ENCODE measurements around the gene BIRC7.
"Not testable (repeated sequence)": the region's sequence is repeated elsewhere in the genome, so short reads cannot be mapped to it uniquely, and the experiment has no call there.

BIRC7 gene

DNA sequence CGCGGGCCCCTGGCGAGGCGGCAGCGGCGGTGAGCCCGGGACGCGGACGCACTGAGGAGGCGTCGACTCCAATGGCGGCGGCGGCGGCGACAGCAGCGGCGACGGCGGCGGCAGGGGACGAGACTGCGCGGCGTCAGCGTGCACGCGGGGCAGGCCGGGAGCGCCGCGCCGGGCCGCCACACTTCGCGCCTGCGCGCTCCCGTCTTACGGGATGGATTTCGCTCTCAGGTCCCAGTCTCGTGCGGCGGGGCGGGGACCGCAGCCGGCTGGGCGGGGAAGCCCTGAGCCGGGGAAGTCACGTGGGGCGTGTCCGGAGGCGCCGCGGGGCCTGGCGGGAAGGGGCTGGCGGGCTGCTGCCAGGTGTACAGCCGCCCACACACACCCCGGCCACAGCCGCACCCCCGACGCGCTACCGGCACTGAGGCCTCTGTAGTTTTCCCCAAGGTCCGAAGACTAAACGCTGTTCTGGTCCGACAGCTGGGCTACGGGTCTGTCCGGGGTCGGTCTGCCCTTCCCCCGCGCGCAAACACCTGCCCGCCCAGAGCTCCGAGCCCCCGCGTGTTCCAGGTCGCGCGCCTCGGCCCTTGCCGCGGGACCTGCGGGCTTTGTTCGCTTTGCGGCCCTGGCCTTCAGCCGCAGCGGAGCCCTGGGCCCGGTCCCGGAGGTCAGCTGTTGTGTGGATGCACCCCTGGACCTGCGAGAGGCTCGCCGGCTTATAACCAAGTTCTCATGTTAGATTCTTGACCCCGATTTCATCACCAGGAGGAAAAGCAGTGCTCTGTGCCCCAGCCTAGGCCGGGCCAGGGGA lies 19.5 kb upstream of the BIRC7 start, which contains the start of gene YTHDF1:
Gene YTHDF1 (minus strand): TSS at position 91 of the 808 bp plus-strand sequence. CDS start 239 bp downstream, outside the sequence.
- Mint-ChIP-seq H3K36me3 (peaks cover 32% of the 10 kb centered on the region), H3K4me1 (peaks cover 43% of the 10 kb centered on the region), H3K27ac (peak within 1 kb of the TSS; percentile 89), H3K4me3 (peak within 1 kb of the TSS; percentile 86), H3K27me3 (peaks cover 26% of the 10 kb centered on the region), H3K9me3 (no peaks in the 10 kb centered on the region)
- DNase-seq, result peak; percentile 96
- CTCF ChIA-PET, result interaction anchor here (5.3 kb wide), 1 partner anchor 8 kb away, joined by 34 read pairs; no protein-coding TSS in a partner anchor

DNA sequence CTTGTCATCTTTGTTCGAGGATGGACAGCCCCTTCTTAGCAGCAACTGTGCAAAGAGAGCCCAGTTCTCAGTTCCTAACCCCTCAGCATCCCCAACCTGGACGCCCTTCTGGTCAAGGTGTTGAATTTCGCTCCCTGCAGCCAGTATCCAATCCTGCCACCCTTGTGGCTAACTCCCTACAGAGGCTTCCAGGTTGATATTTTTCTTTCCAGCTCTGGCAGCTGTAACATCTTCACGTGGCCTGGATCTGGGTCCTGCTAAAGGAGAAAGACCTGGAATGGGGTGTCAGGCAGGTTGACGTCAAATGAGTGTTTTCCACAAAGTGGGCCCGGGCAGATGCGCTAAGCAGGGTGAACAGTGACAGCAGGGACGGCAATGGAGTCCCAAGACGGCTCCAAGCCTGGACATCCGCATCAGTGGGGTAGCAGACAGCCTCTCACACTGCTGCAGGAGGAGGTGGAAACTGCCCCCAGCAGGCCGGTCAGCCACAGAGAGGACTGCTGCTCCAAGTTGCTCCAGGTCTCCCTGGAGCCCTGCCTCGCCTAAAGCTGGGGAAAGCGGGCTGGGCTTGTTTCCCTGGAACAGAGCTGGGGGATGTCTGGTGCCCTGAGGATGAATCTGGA lies 18.7 kb upstream of the BIRC7 start:
- H3K27me3 Mint-ChIP-seq, result peaks cover 27% of the 10 kb centered on the region
- H3K27ac Mint-ChIP-seq, result peak overlapping the region; percentile 89
- CTCF ChIA-PET, result interaction anchor here (1.3 kb wide), 1 partner anchor 165 kb away, joined by 3 read pairs; no protein-coding TSS in a partner anchor
- H3K4me3 Mint-ChIP-seq, result peak overlapping the region; percentile 85
- peaks cover 30% of the 10 kb centered on the region for H3K36me3 Mint-ChIP-seq
- H3K9me3 Mint-ChIP-seq, result no peaks in the 10 kb centered on the region
- peaks cover 39% of the 10 kb centered on the region for H3K4me1 Mint-ChIP-seq
- DNase-seq, result no peak

DNA sequence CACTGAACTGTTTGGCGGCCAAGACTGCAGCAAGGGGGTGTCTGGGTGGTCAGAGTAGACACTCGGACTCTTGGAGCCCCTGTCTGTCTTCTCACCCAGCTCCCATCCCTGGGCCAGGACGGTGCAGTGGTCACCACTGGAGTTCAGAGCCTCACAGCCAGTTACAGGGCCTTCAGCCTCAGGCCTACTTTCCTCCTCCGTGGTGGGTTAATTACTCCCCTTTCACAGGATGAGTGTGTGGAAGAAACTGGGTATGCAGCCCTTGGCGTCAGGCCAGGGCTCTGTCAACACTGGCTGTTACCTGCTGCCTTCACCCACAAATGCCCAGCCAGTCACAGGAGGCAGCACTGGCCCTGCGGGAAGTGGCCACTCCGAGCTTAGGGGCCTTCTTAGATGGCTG lies 18.0 kb upstream of the BIRC7 start:
- no peak overlapping the region for H3K4me3 Mint-ChIP-seq
- no peaks in the 10 kb centered on the region for H3K9me3 Mint-ChIP-seq
- CTCF ChIA-PET, result interaction anchor here (1.1 to 1.3 kb wide), 2 partner anchors 23 to 164 kb away, joined by 3 read pairs; no protein-coding TSS in a partner anchor
- peaks cover 32% of the 10 kb centered on the region for H3K4me1 Mint-ChIP-seq
- H3K27me3 Mint-ChIP-seq, result peaks cover 35% of the 10 kb centered on the region
- H3K36me3 Mint-ChIP-seq, result peaks cover 24% of the 10 kb centered on the region
- no peak overlapping the region for H3K27ac Mint-ChIP-seq
- no peak for DNase-seq

DNA sequence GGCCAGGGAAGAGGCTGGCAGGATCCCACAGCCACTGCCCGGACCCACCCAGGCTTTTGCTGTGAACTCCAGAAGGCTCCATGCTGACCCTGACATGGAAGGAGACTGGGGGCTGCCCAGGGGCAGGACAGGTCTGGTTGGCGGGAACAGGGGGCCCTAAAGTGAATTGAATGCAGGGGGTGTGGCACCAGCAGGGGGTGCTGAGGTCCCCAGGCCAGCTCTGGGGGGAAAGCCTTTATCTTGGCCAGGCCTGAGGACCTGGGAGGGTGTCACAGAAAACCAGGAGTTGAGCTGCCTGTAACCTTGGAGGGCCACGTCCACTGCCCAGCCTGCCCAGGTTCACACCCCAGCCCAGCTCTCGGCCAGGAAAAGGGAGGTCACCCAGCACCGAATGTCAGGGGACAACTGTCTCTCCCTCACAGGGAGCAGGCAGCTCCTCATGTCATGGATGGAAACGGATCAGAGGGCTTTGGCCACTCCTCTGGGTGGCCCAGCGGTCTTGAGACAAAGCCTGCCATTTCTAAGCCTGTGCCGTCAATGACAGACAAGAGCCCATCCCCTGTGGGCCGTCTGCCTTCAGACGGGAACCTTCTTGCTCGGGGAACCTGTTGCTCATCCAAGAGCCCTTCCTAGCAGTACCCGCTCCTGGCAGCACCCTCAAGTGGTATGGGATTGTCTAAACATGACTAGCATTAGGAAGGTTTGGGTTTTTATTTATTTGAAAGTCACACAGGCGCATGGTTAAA lies 16.8 kb upstream of the BIRC7 start:
- peaks cover 44% of the 10 kb centered on the region for H3K27me3 Mint-ChIP-seq
- peaks cover 22% of the 10 kb centered on the region for H3K4me1 Mint-ChIP-seq
- no peak for DNase-seq
- CTCF ChIA-PET, result no interaction called here
- H3K4me3 Mint-ChIP-seq, result no peak overlapping the region
- H3K27ac Mint-ChIP-seq, result no peak overlapping the region
- no peaks in the 10 kb centered on the region for H3K9me3 Mint-ChIP-seq
- H3K36me3 Mint-ChIP-seq, result peaks cover 16% of the 10 kb centered on the region

DNA sequence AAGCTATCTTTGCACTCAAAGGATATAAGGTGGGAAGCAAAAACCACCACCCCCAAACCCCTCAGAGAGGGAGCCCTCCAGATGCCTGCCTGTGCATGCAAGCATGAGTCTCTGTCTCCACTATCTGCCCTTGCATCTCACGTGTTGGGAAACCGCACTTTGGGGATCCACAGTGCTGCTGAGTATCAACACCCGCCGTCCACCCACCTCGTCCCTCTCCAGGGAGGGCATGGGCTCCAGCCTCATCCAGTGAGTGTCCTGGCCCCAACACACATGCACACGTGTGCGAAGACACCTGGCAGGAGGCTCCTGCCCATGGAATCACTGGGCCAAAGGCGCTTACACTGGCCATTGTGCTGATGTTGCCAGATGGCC lies 16.3 kb upstream of the BIRC7 start:
- H3K4me1 Mint-ChIP-seq, result peaks cover 17% of the 10 kb centered on the region
- H3K9me3 Mint-ChIP-seq, result no peaks in the 10 kb centered on the region
- CTCF ChIA-PET, result no interaction called here
- no peak for DNase-seq
- peaks cover 44% of the 10 kb centered on the region for H3K27me3 Mint-ChIP-seq
- H3K36me3 Mint-ChIP-seq, result peaks cover 10% of the 10 kb centered on the region
- no peak overlapping the region for H3K27ac Mint-ChIP-seq
- H3K4me3 Mint-ChIP-seq, result no peak overlapping the region

DNA sequence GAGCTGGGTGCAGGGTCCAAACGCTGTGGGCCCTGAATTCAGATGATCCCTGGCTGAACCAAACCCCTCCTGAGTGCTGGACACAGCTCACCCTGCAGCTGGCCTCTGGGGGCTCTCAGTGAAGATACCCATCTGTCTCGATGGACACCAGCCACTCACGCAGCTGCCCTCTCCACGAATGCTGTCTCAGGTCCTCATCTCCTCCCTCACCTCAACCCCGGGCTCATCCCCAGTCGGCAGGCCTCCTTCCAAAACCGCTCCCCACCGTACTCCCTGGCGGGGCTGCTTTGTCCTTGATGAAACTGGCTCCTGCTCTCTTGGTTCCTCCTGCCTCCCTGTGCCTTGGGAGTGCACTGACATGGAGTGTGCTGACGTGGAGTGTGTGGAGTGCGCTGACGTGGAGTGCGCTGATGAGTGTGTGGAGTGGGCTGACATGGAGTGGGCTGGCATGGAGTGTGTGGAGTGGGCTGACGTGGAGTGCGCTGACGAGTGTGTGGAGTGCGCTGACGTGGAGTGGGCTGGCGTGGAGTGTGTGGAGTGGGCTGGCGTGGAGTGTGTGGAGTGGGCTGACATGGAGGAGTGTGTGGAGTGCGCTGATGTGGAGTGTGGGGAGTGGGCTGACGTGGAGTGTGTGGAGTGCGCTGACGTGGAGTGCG lies 15.7 kb upstream of the BIRC7 start:
- Mint-ChIP-seq H3K27ac (no peak overlapping the region), H3K4me1 (peaks cover 11% of the 10 kb centered on the region), H3K27me3 (peaks cover 47% of the 10 kb centered on the region), H3K36me3 (peaks cover 5% of the 10 kb centered on the region), H3K4me3 (no peak overlapping the region), H3K9me3 (no peaks in the 10 kb centered on the region)
- DNase-seq, result no peak
- CTCF ChIA-PET, result no interaction called here

DNA sequence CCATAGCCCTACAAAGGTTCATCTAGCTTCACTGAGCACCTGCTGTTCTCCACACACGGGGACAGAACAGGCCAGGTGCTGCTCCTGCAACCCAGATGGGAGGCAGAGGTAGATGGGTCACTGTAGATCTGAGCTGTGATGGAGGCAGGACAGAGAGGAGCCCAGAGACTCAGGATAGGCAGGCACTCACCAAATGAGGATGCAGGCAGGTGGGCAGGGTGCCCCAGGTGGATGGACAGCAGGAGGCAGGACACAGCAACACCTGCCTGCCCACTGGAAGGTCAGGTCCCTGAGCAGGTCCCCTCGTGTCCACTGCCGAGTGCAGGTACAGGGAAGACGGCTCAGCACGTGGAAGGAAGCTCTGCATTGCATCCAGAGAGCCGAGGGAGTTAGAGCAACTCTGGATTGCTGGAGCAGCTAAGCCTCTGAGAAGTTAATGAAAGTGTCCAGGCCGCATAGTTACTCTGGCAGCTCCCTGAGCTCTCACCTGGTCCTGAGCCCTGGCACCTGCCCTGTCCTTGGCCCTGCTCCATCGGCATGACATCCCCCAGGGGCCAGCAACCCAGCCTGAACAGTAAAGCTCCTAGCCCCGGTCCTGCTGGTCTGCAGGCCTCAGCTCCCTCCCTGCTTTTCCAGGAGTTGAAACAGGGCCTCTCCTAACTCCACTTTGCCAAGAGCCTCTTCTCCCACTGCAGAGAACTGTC lies 14.9 kb upstream of the BIRC7 start:
- Mint-ChIP-seq H3K36me3 (no peaks in the 10 kb centered on the region), H3K9me3 (no peaks in the 10 kb centered on the region)

DNA sequence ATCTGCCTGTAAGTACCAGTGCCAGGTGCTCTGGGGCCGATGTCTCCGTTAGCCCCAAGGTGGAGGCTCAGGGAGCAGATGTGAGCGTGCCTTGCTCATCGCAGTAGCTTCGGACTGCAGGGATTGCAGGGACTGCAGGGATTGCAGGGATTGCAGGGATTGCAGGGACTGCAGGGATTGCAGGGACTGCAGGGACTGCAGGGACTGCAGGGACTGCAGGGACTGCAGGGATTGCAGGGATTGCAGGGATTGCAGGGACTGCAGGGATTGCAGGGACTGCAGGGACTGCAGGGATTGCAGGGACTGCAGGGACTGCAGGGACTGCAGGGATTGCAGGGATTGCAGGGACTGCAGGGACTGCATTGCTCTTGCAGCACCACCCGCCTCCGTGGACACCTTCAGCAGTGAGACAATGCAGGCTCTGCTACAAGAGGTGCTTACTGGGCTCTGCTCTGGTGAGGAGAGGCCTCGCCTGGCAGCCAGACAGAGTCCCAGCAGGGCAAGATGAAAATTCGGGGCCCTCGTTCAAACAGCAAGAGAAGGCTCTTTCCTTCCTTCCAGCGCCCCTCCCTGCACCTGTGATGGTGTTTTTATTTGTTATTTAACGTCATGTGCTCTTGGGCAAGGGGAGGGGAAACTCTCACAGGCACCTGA lies 14.2 kb upstream of the BIRC7 start:
- H3K4me3 Mint-ChIP-seq, DNase-seq, H3K27ac Mint-ChIP-seq, H3K36me3 Mint-ChIP-seq, CTCF ChIA-PET, H3K4me1 Mint-ChIP-seq, H3K9me3 Mint-ChIP-seq: not testable (repeated sequence)
- peaks cover 50% of the 10 kb centered on the region for H3K27me3 Mint-ChIP-seq

More for the DNA sequence above, 14.9 kb upstream of the BIRC7 start:
- H3K4me3 Mint-ChIP-seq, result no peak overlapping the region
- H3K27ac Mint-ChIP-seq, result no peak overlapping the region
- no peak for DNase-seq
- H3K27me3 Mint-ChIP-seq, result peaks cover 50% of the 10 kb centered on the region
- peaks cover 7% of the 10 kb centered on the region for H3K4me1 Mint-ChIP-seq
- CTCF ChIA-PET, result no interaction called here

DNA sequence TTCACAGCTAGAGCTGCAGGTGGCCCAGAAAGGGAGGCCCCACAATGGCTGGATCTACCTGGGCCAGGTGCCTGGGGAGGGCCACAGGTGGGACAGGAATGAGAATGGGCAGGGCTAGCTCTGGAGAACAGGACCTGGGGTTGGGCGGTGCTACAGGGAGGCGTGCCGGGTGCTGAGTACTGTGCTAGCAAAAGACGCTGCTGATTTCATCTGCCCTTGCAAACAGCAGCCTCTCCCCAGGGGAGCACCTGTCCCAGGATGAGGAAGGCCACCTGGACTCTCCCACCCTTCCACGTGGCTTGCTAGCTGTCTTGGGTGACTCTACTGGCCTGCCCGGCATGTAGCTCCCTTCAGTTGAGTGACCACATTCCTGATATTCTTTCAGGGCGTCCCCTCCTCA lies 13.2 kb upstream of the BIRC7 start:
- no peaks in the 10 kb centered on the region for H3K4me1 Mint-ChIP-seq
- no peaks in the 10 kb centered on the region for H3K9me3 Mint-ChIP-seq
- no peak overlapping the region for H3K4me3 Mint-ChIP-seq
- no peaks in the 10 kb centered on the region for H3K36me3 Mint-ChIP-seq
- CTCF ChIA-PET, result interaction anchor here (1.0 to 3.6 kb wide), 16 partner anchors 9 to 167 kb away, joined by 3 to 42 read pairs (median 6); partner anchors contain the start of genes BIRC7 and YTHDF1
- peaks cover 50% of the 10 kb centered on the region for H3K27me3 Mint-ChIP-seq
- H3K27ac Mint-ChIP-seq, result no peak overlapping the region
- no peak for DNase-seq

DNA sequence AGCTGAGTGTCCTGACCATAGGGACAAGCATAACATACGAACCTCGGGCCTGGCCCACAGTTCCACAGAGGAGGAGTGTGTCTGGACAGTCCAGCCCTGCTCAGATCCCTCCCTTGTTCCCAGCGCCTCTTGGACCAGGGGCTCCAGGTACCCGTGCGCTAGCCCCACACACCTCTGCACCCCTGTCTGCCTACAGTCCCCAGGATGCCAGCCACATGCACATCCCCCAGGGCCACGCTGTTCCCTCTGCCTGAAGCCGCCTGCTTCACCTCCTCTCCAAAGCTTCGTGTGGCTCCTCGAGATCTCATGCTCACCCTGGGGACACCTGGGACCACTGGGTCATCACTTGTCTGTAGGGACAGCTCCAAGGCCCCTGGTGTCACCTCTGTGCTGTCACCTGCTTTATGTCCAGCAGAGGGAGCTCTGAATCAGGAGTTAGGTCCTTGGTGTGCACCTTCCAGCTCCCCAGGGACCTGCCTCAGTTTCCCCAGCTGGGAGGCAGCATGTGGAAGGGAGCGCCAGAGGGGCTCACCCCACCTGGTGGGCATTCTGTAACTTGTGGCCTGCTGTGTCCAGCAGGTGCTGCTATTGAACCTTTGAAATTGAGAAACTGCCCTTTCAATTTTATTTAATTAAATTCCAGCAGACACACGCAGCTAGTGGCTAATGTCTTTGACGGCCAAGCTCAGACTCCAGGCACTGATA lies 12.4 kb upstream of the BIRC7 start:
- no peaks in the 10 kb centered on the region for H3K4me1 Mint-ChIP-seq
- peaks cover 53% of the 10 kb centered on the region for H3K27me3 Mint-ChIP-seq
- DNase-seq, result peak; percentile 65

DNA sequence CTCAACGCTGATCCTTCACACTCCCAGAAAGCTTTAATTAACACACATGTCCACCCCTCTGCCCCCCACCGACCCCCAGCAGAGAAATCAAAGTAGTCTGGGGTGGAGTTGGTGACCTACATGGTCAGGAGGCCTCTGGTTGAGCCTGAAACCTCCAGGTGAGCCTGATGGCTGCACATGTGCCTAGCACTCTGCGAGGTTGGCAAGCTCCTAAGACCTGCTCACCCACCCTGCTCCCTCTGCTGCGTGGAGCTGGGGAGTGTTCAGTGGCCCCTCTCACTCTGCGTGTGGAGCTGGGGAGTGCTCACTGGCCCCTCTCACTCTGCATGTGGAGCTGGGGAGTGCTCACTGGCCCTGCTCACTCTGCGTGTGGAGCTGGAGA lies 11.9 kb upstream of the BIRC7 start:
- no peaks in the 10 kb centered on the region for H3K4me1 Mint-ChIP-seq
- CTCF ChIA-PET, result interaction anchor here (0.5 to 3.6 kb wide), 27 partner anchors 10 to 377 kb away, joined by 3 to 42 read pairs (median 4); partner anchors contain the start of genes BIRC7, NKAIN4 and YTHDF1
- peak overlapping the region; percentile 30 for H3K27ac Mint-ChIP-seq
- no peaks in the 10 kb centered on the region for H3K9me3 Mint-ChIP-seq
- no peak for DNase-seq
- H3K27me3 Mint-ChIP-seq, result peaks cover 58% of the 10 kb centered on the region
- H3K36me3 Mint-ChIP-seq, result no peaks in the 10 kb centered on the region
- no peak overlapping the region for H3K4me3 Mint-ChIP-seq

More for the DNA sequence above, 12.4 kb upstream of the BIRC7 start:
- CTCF ChIA-PET, result interaction anchor here (0.5 to 3.6 kb wide), 31 partner anchors 10 to 376 kb away, joined by 3 to 42 read pairs (median 4); partner anchors contain the start of genes BIRC7, NKAIN4 and YTHDF1
- H3K4me3 Mint-ChIP-seq, result no peak overlapping the region
- peak overlapping the region; percentile 30 for H3K27ac Mint-ChIP-seq
- no peaks in the 10 kb centered on the region for H3K36me3 Mint-ChIP-seq
- H3K9me3 Mint-ChIP-seq, result no peaks in the 10 kb centered on the region

DNA sequence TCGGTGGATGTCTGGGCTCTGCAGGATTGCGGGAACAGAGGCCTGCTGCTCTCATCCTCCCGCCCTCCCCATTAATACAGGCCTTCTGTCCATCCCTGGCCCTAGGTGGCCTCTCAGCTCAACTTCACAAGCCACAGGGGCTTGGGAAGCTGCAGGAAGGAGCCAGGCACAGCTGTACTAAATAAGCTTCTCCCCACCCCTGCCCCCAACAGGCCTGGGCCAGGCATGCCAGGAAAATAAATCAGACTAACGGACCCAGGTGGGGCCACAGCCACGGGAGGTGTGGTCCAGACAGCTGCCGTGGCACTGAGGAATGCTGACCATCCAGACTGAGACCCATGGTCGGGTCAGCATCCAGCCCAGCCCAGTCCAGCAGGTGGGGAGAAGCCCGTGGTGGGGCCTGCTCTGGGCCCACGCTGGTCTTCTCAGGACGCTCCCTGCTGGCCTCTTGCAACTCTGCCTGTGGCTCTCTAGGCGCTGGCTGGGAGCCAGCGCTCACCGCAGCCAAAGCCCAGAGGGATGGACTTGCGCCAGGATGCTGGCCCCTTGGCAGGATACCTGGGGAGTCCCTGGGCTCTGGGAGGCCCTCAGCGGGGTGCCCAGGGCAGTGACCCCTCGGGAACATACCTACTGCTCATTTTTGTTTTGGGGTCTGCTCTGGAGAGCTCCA lies 11.2 kb upstream of the BIRC7 start:
- DNase-seq, result no peak

More for the DNA sequence above, 11.2 kb upstream of the BIRC7 start:
- CTCF ChIA-PET, result interaction anchor here (1.1 to 3.6 kb wide), 8 partner anchors 11 to 252 kb away, joined by 3 to 42 read pairs (median 4); partner anchors contain the start of genes BIRC7 and YTHDF1
- Mint-ChIP-seq H3K27ac (no peak overlapping the region), H3K4me3 (no peak overlapping the region), H3K27me3 (peaks cover 64% of the 10 kb centered on the region), H3K36me3 (no peaks in the 10 kb centered on the region), H3K9me3 (no peaks in the 10 kb centered on the region), H3K4me1 (no peaks in the 10 kb centered on the region)
